GM12872 (cell line): ENCODE measurements around the gene VEGFA.

Experiments used
- CTCF ChIP-seq: IDR thresholded peaks from 3 replicates; pipeline ENCODE4 v1.5.1; 2011; ENCODE audit warnings: low read depth, mild to moderate bottlenecking, low read length, moderate library complexity; ENCODE audit not compliant: insufficient read depth

Gene VEGFA

DNA sequence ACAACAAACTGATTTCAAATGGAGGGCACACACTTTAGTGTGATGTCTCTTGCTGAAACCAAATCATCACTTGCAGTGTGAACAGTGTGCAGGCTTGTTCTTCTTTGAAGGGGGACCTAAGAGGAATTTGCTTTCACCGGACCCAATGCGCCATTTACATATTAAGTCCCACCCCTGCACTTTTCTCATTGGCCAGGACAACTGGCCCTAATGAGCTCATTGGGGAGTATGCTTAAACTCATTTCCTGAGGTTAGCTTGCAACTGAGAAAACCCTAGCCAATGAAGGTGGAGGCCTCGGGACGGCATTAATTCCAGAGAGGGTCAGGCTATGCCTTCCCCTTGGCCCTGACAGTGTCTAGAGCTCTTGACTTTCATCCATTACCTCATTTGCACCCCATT lies 58.7 kb downstream of the VEGFA start:
- no peak for TF ChIP-seq CTCF

- TF ChIP-seq CTCF: no peak
These were observed 59.5 kb downstream of the VEGFA start for GRCh38 chr6:43829470-43829869.

DNA sequence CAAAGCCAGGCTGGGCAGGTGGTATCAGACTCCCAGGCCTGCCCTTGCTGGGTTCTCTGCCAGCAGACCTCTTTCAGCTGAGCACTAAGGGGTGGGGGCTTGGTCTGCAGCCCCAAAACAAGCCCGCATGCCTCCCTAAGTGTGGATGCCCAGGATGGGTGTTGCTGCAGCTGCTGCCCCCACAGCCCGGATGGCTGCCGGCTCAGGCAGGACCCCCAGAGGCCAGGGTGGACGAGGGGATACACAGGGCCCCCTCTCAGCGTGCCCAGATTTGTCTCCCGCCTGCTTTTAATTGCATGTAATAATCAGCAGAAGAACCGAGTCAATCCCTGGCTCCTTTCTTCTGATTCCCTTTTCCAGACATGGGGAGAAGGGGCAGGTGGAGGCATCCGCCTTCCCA lies 60.8 kb downstream of the VEGFA start:
- TF ChIP-seq CTCF: no peak

DNA sequence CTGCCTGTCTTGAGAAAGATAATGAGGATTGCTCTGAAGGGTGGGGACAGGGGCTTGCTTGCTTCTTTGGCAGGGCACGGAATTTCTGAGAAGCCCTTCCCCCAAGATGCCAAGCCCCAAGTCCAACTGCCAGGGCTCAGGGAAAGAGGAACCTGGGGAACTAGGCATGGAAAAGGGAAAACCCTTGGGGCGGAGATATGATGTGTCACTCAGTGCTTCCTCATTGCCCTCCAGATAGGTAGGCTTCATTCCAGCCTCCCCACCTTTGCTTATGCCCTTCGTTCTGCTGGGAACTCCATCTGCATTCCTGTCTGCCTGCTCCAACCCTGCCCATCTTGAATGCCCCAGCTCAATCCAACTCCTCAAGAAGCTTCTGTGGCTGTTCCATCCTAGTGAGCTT lies 61.2 kb downstream of the VEGFA start:
- TF ChIP-seq CTCF: no peak

DNA sequence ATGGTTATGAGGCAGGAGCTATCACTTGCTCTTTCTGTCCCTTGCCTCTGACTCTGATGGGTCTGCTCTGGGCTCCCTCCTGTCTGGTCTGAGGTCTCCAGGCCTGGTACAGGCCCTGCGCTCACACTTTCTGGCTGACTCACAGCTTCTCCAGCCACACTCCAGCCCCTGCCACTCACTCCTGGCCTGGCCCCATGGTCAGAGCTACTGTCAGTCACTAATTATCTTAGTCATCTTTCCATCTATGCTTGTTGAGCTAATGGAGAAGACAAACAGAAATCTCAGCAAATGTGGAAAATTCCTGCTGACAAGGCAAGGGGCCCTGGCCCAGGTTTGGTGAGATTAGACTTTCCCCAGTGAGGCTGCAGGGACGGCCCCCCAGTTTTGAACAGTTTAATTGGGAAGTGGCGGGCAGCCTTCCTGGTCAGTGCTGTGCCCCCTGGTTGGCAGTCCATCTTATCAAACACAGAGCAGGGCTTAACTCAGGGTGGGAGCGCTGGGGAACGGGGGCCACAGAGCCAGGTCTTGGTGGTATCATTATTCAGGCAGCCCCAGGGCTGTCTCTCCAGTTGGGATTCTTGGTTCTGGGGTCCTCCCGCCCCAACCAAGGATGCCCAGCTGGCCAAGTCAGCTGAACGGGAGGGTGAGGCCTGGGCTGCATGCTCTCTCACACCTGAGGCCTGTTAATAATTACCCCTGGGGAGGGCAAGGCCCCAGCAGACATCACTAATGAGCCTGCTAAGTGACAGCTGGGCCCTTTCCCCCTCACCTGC lies 63.4 kb downstream of the VEGFA start:
- TF ChIP-seq CTCF: no peak

DNA sequence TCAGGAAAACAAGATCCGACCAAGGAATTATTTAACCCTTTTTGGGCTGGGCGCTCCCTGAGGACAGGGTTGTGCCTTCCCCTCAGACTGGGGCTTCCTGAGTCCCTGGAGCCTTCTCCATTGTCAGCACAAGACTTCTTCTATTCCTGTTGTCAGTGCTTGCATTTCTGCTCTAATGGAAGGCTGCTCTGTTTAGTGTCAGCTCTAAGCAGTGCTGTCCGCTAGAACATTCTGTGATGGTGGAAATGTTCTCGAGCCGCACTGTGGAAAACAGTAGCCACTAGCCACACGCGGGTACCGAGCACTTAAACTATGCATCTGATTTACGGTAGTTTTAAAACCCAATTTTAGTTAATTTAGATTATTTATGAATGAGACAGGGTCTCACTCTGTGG lies 64.0 kb downstream of the VEGFA start:
- no peak for TF ChIP-seq CTCF

DNA sequence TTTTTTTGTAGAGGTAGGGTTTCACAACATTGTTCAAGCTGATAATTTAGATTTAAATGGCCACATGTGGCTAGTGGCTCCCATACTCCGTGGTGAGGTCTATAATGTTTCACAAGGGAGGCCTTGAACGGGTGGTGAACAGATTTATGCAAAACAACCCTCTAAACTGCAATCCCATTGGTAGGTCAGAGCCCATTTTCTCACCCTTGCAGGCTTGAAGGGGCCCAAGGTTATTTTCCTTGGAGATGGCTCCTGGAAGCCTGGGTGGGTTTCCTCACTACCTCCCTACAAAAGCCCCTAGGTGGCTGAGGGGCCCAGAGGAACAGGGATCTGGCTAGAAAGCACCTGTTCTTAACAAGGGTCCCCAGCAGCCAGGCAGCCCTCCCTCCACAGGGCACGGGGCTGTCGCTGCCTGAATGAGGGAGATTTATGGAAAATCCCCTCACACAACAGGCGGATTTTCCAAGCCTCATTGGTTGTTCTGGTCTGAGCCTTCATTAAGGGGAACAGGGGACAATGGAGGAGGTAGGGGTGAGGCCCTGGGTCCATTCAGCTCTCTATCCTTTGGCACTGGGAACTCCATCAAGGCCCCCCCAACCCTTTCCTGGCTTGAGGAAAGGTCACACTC lies 64.6 kb downstream of the VEGFA start:
- no peak for TF ChIP-seq CTCF
